ENCODE measurements around the gene BANK1.
"Not testable (repeated sequence)": the region's sequence is repeated elsewhere in the genome, so short reads cannot be mapped to it uniquely, and the experiment has no call there.

The BANK1 gene

GRCh38 chr4:101888472-101888871 lies 97.9 kb downstream of the BANK1 start:
- DNase-seq: no peak

DNA sequence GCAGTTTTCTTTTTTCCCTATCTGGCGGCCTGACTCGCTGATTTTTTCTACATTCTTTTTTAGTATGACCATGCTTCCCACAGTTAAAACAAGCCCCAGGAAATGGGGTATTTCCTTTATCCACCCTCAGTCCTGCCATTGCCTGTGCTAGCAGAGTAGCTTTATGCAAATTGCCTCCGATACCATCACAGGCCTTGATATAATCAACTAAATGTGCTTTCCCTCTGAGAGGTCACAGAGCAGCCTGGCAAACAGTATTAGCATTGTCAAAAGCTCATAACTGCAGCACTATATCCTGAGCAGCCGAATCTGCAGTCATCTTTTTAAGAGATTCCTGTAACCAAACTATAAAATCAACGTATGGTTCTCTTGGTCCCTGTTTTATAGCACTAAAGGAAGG lies 115.0 kb downstream of the BANK1 start:
- not testable (repeated sequence) for DNase-seq

DNA sequence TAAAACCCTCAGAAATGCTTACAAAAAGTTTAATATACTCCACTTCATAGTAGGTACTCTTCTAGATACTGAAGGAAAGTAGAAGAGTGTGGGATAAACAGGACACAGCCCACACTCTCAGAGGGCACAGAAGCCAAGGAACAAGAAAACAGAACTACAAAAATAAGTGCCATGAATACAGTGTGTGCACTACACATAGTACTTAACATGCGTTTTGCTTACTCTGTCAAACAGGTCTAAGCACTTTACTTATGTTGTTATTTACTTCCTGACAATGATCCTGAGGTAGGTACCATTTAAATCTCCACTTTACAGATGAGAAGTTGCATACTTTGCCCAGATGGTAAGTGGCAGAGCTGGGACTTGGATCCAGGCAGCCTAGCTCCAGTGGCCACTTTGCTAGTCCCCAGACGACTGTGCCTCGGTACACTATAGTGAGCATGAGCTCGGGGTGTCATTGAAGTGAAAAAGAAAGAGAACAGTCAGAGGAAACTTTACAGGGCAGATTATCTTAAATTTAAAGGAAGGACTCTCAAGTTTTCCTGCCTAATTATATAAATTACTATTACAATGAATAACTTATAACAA lies 120.3 kb downstream of the BANK1 start:
- no peak for DNase-seq

- no peak for DNase-seq
These were observed 121.1 kb downstream of the BANK1 start for GRCh38 chr4:101911616-101912015.

GRCh38 chr4:101914761-101915160 lies 124.2 kb downstream of the BANK1 start:
- no peak for DNase-seq

GRCh38 chr4:101919373-101919977 lies 128.9 kb downstream of the BANK1 start:
- no peak for DNase-seq

GRCh38 chr4:101921370-101921769 lies 130.8 kb downstream of the BANK1 start:
- no peak for DNase-seq

DNA sequence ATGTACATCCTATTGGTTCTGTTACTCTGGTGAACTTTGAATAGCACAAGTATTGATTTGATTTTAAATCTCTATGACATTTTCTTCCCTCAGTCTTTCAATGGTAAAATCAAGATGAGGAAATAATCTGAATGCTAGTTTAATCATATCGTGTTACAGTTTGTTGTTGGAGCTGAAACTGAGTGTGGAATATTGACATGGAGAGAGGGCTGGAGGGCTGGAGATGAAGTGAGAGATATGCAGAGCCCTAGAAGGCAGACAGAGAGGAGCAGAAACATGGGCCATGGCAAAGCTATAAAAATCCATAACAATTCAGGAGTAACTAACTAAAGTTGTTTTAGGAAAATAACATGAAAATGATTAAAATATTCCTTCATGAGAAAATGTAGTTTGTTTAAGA lies 141.1 kb downstream of the BANK1 start:
- no peak for DNase-seq

DNA sequence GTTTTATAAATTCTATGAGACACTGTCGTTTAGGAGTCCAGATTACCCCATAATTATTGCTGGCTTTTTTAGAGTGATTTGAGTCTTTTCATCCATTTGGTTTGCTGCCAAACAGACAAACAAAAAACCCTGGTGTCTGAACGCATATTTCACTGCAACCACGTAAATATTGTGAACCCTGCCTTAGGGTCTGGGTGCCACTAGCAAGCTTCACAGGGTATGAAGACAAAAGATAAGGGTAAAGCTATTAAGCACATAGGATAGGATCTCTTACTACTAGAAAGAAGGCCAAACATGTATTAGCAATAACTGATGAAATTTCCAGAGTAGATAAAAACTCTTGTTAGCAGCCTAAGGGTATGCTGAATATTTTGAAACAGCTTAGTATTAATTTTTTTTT lies 143.3 kb downstream of the BANK1 start:
- no peak for DNase-seq

GRCh38 chr4:101938836-101939235 lies 148.3 kb downstream of the BANK1 start:
- no peak for DNase-seq

GRCh38 chr4:101941816-101942358 lies 151.4 kb downstream of the BANK1 start:
- no peak for DNase-seq

DNA sequence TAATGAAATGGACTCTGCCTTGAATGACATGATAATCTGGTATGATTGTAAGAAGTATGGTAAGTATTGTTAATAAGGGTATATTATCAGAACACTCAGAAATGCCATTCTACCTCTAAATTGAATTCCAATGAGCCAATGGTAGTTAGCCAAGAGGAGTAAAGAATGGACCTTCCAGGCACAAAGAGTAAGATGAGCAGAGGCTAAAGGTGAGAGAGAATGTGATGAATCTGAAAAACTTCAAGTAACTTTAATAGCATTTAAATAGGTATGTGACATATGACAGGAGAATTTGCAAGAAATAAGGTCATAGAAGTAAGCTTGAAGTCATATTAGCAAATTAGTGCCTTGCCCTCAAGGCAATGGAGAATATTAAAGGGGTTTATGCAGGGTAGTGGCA lies 152.4 kb downstream of the BANK1 start:
- DNase-seq: no peak

- no peak for DNase-seq
These were observed 154.1 kb downstream of the BANK1 start for GRCh38 chr4:101944649-101945048.

- DNase-seq: no peak
These were observed 157.5 kb downstream of the BANK1 start for GRCh38 chr4:101948055-101948454.

DNA sequence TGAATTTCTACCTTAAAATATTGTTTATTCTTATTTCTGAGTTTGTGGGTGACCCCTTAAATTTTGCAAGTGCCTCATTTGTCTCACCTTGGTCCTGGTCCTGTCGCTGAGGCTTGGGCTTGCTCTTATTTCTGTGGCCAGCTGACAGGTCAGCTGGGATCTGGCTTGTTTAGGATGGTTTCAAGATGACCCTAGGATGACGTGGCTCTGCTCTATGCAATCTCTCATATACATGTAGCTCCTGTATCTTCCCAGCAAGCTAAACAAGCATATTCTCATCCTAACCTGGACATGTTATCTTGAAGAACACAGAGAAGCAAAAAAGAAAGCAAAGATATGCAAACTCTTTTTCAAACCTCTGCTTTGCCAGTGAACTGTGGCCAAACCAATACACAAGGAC lies 158.4 kb downstream of the BANK1 start:
- DNase-seq: no peak

GRCh38 chr4:101950258-101950979 lies 159.9 kb downstream of the BANK1 start:
- DNase-seq: no peak

- DNase-seq: no peak
These were observed 162.5 kb downstream of the BANK1 start for GRCh38 chr4:101952985-101953384.

GRCh38 chr4:101953949-101954348 lies 163.4 kb downstream of the BANK1 start:
- no peak for DNase-seq

- DNase-seq: peak; percentile 12
These were observed 163.8 kb downstream of the BANK1 start for GRCh38 chr4:101954351-101954750.

DNA sequence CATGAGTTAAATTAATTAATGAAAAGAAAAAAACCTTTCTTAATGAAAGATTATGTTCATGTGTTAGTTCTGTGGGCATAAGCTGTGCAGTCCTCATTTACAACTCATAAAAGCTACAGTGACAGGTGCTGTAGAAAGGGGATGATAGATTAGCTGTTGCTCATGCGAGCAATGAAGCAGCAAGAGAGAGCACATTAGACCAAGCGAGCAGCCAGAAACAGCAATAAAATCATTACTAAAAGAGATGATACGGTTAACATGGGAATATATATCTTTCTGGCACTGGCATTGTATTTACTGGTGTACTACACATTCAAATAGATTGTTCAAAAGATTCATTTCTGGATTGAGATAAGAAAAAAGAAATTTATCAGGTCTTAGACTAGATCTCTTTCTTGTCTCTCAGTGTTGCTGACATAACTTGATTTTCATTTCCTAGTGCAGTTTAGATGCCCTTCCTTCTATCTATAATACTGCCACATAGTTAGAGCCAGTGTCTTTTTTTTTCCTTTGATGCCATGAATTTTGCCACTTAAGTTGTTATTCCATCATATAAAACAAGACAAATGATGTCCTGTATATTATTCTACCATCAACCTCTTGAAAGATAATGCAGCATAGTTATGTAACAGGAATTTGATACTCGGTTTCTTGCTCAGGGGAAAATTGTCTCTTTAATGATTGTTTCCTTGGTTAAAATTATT lies 164.6 kb downstream of the BANK1 start:
- no peak for DNase-seq

- no peak for DNase-seq
These were observed 165.7 kb downstream of the BANK1 start for GRCh38 chr4:101956068-101956825.

- peak; percentile 21 for DNase-seq
These were observed 168.0 kb downstream of the BANK1 start for GRCh38 chr4:101958547-101958946.

- DNase-seq: no peak
These were observed 169.9 kb downstream of the BANK1 start for GRCh38 chr4:101960431-101960830.
